Measurements from ENCODE around the gene LHPP.
"Not testable (repeated sequence)": the region's sequence is repeated elsewhere in the genome, so short reads cannot be mapped to it uniquely, and the experiment has no call there.

The LHPP gene

GRCh38 chr10:124539935-124540641 lies 78.5 kb downstream of the LHPP start:
- no peak for FAIRE-seq

- no peak for FAIRE-seq
These were observed 79.7 kb downstream of the LHPP start for GRCh38 chr10:124541076-124541903.

GRCh38 chr10:124542336-124542735 lies 80.7 kb downstream of the LHPP start:
- no peak for FAIRE-seq

- no peak for FAIRE-seq
These were observed 81.5 kb downstream of the LHPP start for GRCh38 chr10:124543146-124543545.

GRCh38 chr10:124543971-124544370 lies 82.3 kb downstream of the LHPP start:
- no peak for FAIRE-seq

- FAIRE-seq, result no peak
These were observed 83.1 kb downstream of the LHPP start for GRCh38 chr10:124544711-124545110.

- no peak for FAIRE-seq
These were observed 83.9 kb downstream of the LHPP start for GRCh38 chr10:124545351-124546054.

- no peak for FAIRE-seq
These were observed 84.4 kb downstream of the LHPP start for GRCh38 chr10:124546055-124546369.

GRCh38 chr10:124546957-124547646 lies 85.5 kb downstream of the LHPP start:
- FAIRE-seq, result no peak

GRCh38 chr10:124547647-124548168 lies 86.1 kb downstream of the LHPP start:
- no peak for FAIRE-seq

- FAIRE-seq, result not testable (repeated sequence)
These were observed 87.5 kb downstream of the LHPP start for GRCh38 chr10:124549171-124549570.

GRCh38 chr10:124550293-124551034 lies 88.8 kb downstream of the LHPP start:
- FAIRE-seq, result no peak

GRCh38 chr10:124551097-124551496 lies 89.5 kb downstream of the LHPP start:
- FAIRE-seq, result no peak

GRCh38 chr10:124551755-124552154 lies 90.1 kb downstream of the LHPP start:
- FAIRE-seq, result no peak

- FAIRE-seq, result no peak
These were observed 91.2 kb downstream of the LHPP start for GRCh38 chr10:124552691-124553276.

- FAIRE-seq, result no peak
These were observed 92.6 kb downstream of the LHPP start for GRCh38 chr10:124554085-124554858.

GRCh38 chr10:124557167-124557566 lies 95.5 kb downstream of the LHPP start:
- no peak for FAIRE-seq

- no peak for FAIRE-seq
These were observed 96.2 kb downstream of the LHPP start for GRCh38 chr10:124557648-124558338.

- no peak for FAIRE-seq
These were observed 97.0 kb downstream of the LHPP start for GRCh38 chr10:124558339-124559321.
